HG03460 (cell line): ENCODE measurements around the gene N4BP3.
"Not testable (repeated sequence)": the region's sequence is repeated elsewhere in the genome, so short reads cannot be mapped to it uniquely, and the experiment has no call there.

Experiments used
- ATAC-seq: cut with Tn5 transposase; IDR thresholded peaks from one replicate; pipeline ENCODE4 v1.9.1; 2021; ENCODE audit not compliant: unreplicated experiment

N4BP3 gene, protein sequence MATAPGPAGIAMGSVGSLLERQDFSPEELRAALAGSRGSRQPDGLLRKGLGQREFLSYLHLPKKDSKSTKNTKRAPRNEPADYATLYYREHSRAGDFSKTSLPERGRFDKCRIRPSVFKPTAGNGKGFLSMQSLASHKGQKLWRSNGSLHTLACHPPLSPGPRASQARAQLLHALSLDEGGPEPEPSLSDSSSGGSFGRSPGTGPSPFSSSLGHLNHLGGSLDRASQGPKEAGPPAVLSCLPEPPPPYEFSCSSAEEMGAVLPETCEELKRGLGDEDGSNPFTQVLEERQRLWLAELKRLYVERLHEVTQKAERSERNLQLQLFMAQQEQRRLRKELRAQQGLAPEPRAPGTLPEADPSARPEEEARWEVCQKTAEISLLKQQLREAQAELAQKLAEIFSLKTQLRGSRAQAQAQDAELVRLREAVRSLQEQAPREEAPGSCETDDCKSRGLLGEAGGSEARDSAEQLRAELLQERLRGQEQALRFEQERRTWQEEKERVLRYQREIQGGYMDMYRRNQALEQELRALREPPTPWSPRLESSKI

DNA sequence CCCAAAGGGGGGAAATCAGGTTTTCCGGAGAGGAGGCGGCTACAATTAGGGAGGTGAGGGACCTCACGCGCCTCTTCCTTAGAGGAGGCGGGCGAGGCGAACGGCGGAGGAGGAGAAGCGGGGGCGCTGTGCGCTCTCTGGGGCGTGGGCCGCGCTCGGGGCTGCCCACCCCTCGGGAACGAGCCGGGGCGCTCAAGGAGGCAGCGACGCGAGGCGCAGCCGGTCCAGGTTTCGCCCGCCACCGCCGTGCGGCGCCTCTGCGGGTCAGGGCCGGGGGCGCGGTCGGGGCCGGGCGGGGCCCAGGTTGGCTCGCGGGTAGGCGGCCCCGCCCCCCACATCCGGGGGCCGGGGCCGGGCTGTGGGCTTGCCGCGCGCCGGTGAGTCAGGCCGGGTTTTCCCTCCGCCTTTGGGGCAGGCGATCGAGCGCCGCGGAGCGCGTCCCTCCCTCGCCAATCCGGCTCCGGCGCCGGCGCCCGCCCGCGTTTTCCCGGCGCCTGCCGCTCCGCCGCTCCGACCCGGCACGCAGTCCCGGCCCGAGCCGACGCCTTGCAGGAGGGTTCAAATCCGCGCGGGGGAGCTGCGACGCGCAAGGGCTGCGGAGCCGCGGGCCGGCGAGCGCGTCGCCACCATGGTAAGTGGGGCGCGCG lies at the start of gene N4BP3:
N4BP3 (plus strand) TSS at position 392 of the 647 bp plus-strand sequence. CDS start 6,052 bp downstream, outside the sequence.
- peak; percentile 36 for ATAC-seq

DNA sequence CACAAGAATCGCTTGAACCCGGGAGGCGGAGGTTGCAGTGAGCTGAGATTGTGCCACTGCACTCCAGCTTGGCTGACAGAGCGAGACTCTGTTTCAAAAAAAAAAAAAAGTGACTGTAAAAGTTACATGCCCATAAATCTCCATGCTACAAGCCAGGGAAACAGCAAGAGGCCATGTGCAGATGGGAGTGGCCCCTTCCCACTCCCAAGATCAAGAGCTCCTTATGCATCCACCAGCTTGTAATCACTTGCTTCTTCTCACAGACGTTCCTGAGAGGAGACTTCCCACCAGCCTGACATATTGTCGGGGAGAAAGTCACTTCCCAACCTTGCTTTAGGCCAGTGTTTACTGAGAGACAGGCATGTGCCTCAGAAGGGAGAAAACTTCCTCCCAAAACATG lies 45.6 kb upstream of the N4BP3 start:
- ATAC-seq = no peak

DNA sequence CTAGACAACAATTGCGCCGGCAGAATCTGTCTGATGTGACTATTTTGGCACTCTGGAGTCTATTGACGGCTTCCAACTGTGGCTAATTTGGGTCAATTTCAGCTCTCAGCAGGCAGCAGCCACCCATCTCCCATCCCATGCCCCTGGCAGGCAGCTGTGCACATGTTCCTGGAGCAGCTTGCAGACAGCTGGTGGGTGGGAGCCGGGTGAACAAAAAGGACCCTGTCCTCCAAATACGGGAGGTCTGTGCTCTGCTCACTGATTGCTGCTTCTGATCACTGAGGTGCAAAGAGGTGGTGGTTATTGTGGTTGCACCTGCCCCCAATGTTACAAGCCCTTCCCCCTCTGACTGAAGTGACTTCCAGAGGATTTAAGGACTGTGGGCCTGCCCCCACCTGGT lies 45.0 kb upstream of the N4BP3 start:
- no peak for ATAC-seq

DNA sequence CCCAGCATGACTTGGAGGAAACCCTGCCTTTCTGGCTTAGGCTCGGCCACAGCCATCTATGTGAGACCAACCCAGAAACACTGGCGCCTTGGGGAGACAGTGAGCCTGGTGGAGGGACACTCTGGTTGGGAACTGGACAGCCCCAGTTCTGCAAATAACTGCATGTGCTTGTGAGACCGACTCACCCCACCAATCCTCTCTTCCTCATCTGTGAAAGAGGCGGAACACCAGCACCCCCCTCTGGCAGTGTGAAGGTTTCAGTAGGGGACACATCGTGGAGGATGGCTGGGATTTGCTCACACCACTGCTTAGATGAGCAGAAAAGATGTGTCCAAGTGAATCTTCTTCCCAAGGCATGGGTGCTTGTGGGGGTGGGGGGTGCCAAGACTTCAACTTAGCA lies 43.4 kb upstream of the N4BP3 start:
- no peak for ATAC-seq

DNA sequence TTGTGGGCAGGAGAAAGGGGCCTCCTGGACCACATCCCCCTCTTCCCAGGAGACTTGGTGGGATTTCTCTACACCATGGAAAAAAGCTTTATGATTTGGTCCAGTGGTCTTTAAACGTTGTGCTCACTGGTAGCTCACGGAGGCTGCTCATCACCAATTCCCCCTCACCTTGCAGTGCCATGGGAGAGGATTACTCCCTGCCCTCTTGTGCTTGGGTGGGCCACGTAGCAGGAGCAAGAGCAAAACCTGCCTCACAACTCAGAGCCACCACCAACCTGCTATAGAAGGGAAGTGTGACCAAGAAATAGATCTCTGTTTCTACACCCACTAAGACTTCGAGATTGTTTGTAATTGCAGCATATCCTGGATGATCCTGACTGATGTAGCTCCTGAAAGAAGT lies 42.2 kb upstream of the N4BP3 start:
- ATAC-seq = no peak

DNA sequence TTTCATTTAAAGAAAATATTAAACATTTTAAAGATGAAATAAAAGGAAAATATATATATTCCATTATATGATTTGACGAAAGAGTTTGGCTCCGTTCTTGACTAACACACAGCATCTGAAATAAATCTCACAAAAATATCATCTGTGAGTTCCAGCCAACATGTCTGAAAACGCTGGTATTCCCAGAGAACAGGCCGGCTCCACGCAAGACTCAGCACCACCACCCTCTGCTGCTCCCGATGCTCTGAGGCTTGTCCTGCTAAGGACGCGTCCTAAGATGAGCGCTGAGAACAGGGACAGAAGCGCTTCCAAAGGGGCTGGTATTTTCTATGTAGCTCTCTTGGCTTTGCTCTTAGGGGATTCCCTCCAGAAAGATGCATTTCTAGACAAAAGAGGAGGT lies 40.6 kb upstream of the N4BP3 start:
- no peak for ATAC-seq

DNA sequence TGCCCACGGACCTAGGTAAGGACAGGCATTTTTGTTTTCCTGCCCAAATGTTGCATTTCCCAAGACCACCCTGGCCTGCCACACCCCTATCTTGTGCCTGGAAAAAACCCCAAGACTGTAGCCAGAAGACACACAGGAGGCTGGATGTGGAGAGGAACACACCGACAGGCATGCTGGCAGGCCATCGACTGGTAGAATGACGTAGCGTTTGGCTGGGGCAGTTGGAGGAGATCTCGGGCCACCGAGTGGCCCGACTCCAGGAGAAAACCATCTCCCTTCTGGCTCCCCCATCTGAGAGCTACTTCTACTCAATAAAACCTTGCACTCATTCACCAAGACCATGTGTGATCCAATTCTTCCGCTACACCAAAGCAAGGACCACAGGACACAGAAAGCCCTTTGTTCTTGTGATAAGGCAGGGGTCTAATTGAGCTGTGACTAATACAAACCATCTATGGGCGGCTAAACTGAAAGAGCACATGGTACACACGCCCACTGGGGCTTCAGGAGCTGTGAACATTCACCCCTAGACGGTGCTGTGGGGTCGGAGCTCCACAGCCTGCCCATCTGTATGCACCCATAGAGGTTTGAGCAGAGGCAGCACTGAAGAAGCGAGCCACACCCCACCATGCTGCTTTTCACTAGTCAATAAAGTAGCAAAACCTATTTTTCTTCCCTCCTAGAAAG lies 38.9 kb upstream of the N4BP3 start:
- ATAC-seq = no peak

DNA sequence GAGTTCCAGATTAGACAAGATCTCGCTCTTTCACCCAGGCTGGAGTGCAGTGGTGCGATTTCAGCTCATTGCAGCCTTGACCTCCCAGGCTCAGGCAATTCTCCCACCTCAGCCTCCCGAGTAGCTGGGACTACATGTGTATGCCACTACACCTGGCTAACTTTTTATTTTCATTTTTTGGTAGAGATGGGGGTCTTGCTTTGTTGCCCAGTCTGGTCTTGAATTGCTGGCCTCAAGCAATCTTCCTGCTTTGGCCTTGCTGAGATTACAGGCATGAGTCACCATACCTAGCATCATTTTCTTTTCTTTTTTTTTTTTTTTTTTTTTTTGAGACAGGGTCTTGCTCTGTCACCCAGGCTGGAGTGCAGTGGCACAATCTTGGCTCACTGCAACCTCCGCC lies 36.4 kb upstream of the N4BP3 start:
- not testable (repeated sequence) for ATAC-seq

DNA sequence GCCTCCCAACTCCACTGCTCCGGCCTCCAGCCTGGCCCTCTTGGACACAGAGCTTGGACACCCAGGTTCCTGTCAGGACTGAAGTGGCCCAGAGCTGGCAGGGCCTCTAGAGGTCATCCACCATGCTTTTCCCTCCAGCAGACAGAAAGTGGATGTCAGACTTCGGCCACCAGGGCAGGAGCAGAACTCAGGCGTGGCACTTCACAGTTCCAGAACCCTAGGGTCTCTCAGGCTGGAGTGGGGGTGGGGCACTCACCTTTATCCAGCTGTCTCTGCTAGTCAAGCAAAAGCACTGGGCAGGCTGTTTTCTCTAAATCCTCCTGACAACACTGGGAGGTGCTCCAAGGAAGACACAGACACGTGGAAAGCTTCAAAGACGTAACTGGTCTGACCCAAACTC lies 35.6 kb upstream of the N4BP3 start:
- no peak for ATAC-seq

DNA sequence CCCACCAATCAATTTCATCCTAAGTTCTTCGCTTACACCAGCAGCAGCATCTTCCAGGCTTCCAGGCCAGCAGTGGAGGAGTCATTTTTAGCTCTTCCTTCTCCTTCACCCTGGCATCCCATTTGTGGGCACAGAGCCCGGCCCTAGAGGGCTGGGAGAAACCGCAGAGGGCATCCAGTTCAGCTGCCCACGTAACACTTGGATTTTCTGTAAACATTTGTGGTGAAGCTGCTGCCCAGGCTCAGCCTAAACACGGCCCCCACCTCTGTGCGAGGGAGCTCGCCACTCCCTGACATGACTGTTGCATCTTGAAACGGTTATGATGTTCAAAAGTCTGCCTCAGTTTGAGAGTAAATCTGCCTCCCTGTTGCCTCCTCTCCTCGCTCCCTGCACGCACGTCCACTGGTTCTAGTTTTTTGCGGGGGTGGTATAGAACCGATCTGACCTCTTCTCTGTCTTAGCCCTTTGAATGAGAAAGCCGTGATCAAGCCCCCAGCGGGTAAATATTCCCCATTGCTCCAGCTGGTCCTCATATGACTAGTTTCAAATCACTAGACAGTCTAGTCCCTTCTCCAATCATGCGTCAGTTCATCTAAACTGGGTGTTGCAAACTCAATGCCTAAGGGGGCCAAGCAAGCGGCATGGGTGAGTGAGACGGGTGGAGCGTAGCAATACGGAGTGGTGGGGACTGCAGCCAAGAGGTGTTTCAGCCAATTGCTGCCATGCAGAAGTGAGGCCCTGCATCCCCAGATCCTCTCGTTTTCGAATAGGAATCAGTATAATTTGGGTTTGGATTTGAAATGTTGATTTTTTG lies 34.9 kb upstream of the N4BP3 start:
- ATAC-seq = no peak

DNA sequence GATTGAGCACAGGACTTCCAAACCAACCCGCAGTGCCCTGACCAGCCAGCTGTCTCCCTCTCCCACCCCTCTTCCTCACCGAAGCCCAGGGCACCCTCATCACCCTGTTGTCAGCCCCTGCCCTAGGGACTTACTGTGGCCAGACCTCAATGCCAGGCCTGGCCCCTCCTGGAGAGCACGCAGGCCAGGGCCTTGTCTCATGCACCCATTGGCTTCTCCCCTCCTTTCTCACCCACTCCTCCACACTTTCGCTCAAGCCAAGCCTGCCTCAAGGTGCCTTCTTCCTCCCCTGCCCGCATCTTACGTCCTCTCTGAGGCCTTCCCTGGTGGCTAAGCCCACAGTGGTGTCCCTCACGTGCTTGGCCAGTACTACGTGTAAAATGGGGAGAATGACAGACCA lies 33.3 kb upstream of the N4BP3 start:
- no peak for ATAC-seq

DNA sequence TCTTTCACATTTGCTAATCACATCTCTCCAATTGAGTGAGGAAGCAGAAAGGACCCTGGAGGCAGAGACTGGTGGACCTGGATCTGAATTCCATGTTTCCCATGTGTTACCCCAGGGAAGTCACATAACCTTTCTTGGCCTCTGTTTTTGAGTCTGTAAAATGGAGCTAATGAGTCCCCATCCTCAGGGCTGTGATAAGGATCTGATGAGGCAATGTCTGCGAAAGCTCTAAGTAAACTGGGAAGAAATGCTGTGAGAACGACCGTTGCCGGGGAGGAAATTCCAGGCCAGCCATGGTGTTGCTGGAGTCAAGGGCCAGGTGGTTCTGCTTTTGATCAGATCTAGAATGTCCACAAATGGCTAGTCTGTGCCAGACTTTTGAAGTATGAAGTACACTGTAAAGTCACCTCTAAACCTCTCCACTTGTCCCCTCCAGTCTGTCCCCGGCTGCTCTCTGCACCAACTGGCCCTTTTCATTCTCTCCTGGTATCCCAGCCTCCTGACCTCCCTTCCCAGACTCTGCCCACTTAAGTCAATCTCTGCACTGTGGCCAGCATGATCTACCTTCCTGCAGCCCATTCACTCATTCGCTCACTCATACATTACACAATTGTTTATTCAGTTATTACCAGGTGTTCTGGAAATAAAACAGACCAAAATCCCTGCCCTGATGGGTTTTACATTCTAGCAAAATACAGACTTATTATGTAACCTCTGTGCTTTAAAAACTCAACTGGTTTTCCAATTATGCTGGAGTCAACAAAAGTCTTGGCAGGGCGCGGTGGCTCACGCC lies 32.5 kb upstream of the N4BP3 start:
- no peak for ATAC-seq

DNA sequence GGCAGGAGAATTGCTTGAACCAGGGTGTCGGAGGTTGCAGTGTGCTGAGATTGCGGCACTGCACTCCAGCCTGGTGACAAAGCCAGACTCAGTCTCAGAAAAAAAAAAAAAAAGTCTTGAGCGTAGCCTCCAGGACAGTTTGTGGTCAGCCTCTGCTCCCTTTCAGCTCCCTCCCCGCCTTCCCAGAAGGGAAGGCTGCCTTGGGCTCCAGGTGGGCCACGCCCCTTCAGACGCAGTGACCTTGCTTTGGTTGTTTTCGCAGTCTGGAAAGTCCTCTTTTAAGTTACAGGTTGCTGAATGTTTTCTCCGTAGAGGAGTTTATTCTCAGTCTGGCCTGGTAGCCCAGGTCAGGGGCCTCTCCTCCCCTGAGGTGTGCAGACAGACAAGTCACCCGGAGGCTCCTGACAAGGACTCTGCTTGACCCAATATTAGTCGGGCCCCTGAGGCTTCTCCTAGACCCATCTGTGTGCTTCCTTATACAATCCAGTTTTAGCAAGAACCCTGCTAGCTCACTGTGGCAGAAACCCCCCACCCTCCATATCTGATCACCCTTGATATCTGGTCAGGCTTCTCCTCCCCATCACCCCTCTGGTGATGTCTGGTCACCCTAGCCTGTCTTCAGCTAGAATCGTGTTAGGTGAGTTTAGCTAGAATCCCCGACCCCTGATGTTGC lies 31.6 kb upstream of the N4BP3 start:
- ATAC-seq = no peak

DNA sequence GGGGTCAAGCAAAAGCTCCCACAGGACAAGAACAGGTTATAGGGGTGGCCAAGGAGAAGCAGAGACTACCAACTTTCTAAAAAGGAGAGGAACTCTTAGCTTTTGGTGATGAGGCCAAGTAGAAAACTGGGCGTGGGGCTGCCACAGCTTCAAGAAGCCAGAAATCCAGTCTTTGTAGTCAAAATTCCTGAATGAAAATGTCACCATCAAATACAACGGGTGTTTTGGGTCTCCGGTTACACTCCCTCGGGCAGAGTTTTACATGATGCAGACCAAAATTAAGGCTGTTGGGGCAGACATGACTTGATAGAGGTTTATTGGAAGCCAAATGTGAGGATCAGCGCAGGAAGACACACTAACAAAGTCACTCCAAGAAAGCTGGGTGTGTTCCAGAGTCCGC lies 29.4 kb upstream of the N4BP3 start:
- ATAC-seq = no peak

DNA sequence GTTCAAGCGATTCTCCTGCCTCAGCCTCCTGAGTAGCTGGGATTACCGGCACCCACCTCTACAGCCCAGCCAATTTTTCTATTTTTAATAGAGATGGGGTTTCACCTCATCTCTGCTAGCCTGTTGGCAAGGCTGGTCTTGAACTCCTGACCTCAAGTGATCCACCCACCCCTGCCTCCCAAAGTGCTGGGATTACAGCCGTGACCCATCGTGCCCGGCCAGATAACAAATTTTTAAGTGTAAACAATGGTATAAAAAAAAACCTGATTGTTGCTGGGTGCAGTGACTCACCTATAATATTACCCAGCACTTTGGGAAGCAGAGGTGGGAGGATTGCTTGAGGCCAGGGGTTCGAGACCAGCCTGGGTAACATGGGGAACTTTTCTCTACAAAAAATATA lies 28.0 kb upstream of the N4BP3 start:
- ATAC-seq = no peak

DNA sequence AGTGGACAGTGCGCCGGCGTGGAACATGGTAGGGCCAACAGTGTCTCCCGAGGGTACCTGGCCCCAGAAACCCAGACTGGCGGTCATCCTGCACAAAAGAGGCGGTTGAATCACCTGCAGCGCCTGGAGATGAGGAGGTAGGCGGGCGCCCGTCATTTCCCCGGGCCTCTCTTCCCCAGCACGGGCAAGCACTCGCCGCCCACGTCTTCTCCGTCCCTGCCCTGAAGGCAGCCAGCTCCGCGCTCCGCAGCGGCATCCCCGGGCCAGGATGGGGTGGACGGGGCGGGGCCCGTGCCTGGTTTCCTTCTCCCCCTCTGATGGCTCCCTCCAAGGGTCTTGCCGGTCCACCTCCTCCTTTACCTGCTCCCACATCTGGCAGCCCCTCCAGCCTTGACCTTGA lies 27.1 kb upstream of the N4BP3 start:
- no peak for ATAC-seq

DNA sequence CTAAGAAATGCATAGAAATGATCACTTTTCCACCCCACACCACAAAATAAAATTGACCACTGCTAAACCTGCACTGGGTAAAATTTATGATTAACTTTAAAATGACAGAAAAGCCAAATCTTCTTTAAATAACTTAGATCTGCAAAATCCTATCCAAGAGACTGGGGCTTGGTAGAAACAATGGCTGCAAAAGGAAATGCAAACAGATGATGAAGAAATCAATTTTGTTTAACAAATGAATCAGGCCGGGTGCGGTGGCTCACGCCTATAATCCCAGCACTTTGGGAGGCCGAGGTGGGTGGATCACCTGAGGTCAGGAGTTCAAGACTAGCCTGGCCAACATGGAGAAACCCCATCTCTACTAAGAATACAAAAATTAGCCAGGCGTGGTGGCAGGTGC lies 26.1 kb upstream of the N4BP3 start:
- not testable (repeated sequence) for ATAC-seq

DNA sequence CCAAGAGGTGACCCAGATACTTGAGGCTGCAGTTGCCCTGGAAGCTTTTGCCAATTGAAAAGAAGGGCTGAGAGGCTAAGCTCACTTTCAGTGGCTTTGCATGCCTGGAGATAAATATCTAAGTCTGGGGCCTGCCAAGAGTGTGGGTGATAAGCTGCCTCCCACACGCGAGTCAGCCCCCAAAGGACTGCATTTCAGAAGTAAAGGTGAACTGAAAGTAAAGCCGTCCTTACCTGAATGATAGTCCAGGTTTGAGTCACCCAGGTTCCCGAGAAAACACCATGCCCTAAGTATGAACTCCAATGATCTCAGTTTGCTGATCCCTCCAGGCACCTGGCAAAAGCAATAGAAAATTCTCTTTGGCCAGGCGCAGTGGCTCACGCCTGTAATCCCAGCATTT lies 22.5 kb upstream of the N4BP3 start:
- no peak for ATAC-seq

DNA sequence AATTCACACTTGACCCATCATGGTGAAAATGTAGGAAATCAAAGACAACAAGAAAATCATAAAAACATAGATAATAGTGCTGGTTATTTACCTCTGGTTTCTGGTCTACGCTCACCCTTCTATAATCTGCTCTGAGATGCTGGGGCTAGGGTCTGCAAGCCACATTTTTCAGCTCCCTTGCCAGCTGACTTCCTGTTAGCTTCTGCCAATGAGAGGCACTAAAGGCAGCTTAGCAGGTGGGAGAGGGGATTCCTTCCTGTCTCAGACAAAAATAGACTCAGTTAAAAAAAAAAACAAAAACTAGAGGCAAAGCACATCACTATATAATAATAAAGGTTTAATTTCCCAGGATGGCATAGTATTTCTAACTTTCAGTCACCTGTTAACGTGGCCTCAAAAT lies 20.2 kb upstream of the N4BP3 start:
- ATAC-seq = no peak

DNA sequence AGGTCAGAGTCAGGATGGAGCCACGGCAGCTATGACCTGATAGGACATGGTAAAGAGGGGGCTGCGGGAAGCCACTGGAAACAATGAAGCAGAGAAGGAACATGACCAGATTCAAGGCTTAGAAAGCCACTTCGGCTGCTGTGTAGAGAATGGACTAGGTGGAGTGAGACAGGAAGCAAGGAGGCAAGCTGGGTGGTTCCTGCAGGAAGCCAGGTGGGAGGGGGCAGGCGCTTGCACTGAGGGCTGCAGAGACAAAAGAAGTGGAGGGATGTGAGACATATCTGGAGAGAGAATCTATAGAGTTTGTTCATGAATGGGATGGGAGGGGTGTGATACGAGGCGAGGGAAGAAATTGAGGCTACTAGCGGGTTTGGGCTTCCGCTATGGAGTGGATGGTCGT lies 19.0 kb upstream of the N4BP3 start:
- no peak for ATAC-seq
